HPDE6-E6E7 (cell line): Measurements from ENCODE around the gene PSIP1.
"Not testable (repeated sequence)": the region's sequence is repeated elsewhere in the genome, so short reads cannot be mapped to it uniquely, and the experiment has no call there.

ENCODE experiments used
- DNase-seq: peaks from one replicate; pipeline ENCODE4 v3.0.0; 2011; ENCODE audit warnings: missing footprints; ENCODE audit errors: extremely low spot score

The PSIP1 gene

DNA sequence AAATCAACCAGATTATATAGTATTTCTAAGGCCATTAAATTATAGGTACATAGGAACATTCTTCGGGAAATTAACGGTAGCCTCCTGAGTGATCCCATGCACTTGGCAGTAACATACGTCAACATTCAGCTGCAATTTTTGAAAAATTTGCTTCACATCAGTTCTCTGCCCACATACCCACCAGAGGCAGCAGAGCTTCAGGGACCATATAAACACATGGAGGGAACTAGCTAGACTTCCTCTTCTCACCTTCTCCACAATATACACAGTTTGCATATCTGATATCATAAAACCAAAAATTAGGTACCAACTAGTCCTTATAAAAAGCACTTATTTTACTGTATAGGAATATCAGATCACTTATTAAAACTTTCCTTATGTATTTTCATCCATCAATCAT lies 4.8 kb downstream of the PSIP1 start:
- DNase-seq: no peak

GRCh38 chr9:15501803-15502202 lies 9.0 kb downstream of the PSIP1 start:
- DNase-seq: no peak

DNA sequence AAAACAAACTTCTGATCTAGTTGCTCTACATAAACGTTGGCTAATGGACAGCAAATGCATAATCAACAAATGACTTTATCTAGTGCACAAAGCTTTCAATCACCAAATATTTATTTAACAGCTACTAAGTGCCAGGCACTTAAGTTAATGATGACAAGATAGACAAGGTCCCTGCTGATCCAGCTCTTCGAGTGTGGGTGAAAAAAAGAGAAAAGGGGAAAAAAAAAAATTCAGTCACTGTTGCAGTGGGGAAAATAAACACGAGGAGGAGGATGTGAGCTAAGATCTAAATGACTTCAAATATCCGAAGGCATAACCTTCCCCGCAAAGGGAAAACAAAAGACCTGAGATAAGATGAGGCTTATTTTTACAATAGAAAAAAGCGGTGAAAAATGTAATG lies 9.6 kb downstream of the PSIP1 start:
- no peak for DNase-seq

DNA sequence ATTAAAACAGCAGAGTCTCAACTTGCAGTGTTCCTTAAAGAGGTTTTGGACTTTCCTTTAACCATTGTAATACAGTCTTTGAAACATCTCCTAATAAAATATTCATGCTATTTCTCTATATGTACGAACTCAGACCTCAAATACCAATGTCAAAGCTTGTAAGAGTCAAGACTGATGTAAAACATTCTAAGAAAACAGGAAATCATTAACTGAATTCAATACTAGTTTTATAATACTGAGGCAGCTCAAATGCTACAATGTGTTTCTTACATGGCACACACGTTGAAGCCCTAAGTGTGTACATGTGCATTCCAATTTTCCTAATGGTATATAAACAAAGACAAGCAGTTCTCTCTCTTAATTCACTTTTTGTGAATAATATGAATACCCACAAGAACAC lies 11.6 kb downstream of the PSIP1 start:
- no peak for DNase-seq

GRCh38 chr9:15498246-15498995 lies 12.3 kb downstream of the PSIP1 start:
- DNase-seq: no peak

- no peak for DNase-seq
Measured at GRCh38 chr9:15492485-15493150, 18.2 kb downstream of the PSIP1 start.

DNA sequence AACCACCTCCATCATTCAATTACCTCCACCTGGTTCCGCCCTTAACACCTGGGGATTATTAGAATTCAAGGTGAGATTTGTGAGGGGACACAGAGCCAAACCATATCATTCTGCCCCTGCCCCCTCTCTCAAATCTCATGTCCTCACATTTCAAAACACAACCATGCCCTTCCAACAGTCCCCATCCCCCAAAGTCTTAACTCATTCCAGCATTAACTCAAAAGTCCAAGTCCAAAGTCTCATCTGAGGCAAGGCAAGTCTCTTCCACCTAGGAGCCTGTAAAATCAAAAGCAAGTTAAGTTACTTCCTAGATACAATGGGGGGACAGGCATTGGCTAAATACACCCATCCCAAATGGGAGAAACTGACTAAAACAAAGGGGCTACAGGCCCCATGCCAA lies 18.8 kb downstream of the PSIP1 start:
- DNase-seq: no peak

- DNase-seq: no peak
Measured at GRCh38 chr9:15485836-15486666, 24.7 kb downstream of the PSIP1 start.

GRCh38 chr9:15484802-15485201 lies 26.0 kb downstream of the PSIP1 start:
- no peak for DNase-seq

GRCh38 chr9:15482146-15482545 lies 28.6 kb downstream of the PSIP1 start:
- no peak for DNase-seq

DNA sequence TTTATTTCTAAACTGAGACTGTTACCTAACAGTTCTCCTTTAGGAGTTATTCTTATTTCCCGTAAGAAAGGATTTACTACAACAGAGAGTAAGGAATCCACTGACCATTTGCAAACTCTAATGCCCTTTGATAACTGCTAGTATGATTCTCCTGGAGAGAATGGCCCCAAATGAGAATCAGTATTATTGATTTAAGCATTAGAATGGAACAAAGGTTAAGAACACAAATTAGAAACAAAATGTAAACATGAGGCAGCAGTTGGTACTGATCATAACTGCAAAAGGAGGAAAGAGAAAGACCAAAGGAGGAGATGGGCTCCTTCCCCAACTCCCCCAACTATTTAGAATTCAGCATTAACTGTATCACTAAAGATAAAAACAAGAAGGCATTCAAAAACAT lies 30.7 kb downstream of the PSIP1 start:
- no peak for DNase-seq

- DNase-seq: no peak
Measured at GRCh38 chr9:15475923-15476536, 34.7 kb downstream of the PSIP1 start.

DNA sequence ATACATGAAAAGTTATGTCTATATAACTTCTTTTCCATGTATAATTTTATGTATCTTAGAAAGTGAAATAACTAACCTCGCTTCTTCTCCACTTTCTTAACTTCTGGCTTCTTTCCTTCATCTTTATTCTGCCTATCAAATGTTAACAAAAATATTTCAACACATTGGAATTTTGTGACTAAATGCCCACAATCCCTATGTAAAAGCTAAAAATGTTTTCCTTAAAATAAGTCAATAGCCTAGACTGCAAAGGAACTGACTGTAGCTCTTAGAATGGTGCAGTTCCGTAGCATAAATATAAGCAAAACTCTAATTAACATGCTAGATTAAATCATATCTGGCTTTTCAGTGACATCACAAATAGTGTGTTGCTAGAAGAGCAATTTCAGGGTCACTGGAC lies 40.9 kb downstream of the PSIP1 start:
- no peak for DNase-seq

DNA sequence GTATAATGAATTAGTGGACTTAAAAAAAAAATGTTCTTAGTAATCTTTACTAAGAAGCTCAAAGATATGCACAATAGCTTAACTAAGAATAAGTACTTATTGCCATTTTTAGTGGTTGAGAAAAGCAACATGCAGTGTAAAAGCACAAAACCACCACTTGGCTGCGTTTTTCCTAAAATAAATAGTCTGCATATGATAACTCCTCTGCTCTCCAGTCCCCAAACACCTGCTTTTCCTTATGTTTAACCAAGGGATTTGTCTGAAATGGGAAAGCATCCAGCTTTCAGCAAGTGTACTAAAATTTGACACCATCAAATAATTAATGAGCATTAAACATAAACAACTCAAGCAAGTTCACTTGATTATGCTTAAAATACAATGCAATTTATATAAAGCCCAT lies 41.4 kb downstream of the PSIP1 start:
- DNase-seq: no peak

GRCh38 chr9:15468145-15468544 lies 42.6 kb downstream of the PSIP1 start:
- no peak for DNase-seq

GRCh38 chr9:15461601-15462000 lies 49.2 kb downstream of the PSIP1 start:
- DNase-seq: no peak

DNA sequence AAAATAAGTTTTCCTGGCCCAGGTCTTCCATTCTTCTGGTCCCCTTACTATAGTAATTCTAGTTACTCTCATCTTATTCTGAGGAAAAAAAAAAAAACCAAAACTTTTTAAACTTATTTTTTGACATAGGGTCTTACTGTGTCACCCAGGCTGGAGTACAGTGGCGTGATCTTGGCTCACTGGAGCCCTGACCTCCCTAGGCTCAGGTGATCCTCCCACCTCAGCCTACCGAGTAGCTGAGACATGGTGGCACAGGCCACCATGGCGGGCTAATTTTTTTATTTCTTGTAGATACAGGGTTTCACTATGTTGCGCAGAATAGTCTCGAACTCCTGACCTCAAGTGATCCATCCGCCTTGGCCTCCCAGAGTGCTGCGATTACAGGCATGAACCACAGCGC lies 49.7 kb downstream of the PSIP1 start:
- no peak for DNase-seq

GRCh38 chr9:15453956-15454355 lies 56.8 kb downstream of the PSIP1 start:
- DNase-seq: no peak

- DNase-seq: no peak
Measured at GRCh38 chr9:15444141-15444540, 66.6 kb downstream of the PSIP1 start.

DNA sequence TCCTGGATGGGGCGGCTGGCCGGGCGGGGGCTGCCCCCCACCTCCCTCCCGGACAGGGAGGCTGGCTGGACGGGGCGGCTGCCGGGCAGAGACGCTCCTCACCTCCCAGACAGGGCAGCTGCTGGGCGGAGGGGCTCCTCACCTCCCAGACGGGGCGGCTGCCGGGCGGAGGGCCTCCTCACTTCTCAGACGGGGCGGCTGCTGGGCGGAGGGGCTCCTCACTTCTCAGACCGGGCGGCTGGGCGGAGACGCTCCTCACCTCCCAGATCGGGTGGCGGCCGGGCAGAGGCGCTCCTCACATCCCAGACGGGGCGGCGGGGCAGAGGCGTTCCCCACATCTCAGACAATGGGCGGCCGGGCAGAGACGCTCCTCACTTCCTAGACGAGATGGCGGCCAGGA lies 68.5 kb downstream of the PSIP1 start:
- not testable (repeated sequence) for DNase-seq

DNA sequence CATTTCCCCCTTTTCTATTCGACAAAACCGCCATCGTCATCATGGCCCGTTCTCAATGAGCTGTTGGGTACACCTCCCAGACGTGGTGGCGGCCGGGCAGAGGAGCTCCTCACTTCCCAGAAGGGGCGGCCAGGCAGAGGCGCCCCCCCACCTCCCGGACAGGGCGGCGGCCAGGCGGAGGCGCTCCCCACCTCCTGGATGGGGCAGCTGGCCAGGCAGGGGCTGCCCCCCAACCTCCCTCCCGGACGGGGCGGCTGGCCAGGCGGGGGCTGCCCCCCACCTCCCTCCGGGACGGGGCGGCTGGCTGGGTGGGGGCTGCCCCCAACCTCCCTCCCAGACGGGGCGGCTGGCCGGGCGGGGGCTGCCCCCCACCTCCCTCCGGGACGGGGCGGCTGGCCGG lies 68.9 kb downstream of the PSIP1 start:
- not testable (repeated sequence) for DNase-seq

DNA sequence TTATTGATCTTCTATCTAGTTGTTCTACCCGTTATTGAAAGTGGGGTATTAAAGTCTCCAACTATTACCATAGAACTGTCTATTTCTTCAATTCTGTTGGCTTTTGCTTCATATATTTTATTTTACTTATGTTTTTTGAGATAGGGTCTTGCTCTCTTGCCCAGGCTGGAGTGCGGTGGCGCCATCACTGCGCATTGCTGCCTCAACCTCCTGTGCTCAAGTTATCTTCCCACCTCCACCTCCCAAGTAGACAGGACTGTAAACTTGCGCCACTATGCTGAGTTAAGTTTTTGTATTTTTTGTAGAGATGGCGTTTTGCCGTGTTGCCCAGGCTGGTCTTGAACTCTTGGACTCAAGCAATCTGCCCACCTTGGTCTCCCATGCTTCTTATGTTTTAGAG lies 71.9 kb downstream of the PSIP1 start:
- no peak for DNase-seq
